HG02852 (cell line): ENCODE data around the gene SNX25.
"Not testable (repeated sequence)": the region's sequence is repeated elsewhere in the genome, so short reads cannot be mapped to it uniquely, and the experiment has no call there.

Experiments
- ATAC-seq: cut with Tn5 transposase; IDR thresholded peaks from one replicate; pipeline ENCODE4 v1.9.1; 2021; ENCODE audit warnings: mild to moderate bottlenecking, moderate library complexity; ENCODE audit not compliant: unreplicated experiment

The SNX25 gene

DNA sequence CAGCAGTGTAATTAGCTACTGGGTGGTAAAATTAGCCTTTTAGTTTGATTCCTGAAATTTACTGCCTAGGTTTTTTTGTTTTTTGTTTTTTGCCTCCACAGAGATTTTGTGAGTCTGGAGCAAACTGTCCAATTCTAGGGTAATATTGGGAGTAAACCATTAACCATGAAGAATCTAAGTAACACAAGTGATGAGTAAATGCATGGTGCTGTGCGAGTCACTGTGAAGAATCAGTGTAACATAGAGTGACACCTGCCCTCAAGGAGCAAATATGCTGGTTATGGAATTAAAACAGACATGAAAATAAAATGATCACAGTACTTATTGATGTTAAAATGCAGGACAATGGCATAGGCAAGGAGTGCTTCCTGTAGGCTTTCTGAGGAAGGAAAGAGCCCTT, 126.2 kb downstream of the SNX25 start:
- no peak for ATAC-seq

GRCh38 chr4:185339941-185340340, 130.5 kb downstream of the SNX25 start:
- ATAC-seq, result no peak

DNA sequence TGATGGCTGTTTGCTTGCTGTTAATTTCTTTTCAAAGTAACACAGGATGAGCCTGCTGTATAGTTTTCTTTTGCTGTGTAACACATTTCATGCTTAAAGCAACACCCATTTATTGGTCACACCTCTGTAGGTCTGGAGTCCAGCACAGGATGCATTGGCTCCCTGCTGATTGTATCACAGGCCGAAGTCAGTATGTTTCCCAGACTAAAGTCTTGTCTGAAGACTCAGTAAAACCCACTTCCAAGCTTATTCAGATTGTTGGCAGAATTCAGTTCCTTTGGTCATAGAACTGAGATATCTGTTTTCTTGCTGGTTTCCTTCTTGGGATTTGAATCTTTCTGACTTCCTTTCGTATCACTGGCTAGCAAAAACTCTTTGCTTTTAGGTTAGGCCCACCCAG, 132.0 kb downstream of the SNX25 start:
- no peak for ATAC-seq

DNA sequence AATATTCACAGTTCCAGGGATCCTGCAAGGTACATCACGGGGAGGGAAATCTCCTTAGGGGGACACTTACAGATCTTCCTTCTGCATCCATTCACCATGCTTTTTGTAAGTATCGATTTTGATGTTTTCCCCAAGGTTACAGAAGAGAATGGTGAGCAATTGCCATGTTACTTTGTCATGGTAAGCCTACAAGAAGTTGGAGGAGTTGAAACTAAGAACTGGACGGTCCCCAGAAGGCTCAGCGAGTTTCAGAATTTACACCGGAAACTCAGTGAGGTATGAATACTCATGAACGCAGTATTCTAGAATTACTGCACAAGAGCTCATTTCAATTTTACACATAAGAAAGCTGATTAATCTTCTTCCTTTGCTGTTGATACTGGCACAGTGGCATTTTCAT, 132.4 kb downstream of the SNX25 start:
- peak; percentile 61 for ATAC-seq

DNA sequence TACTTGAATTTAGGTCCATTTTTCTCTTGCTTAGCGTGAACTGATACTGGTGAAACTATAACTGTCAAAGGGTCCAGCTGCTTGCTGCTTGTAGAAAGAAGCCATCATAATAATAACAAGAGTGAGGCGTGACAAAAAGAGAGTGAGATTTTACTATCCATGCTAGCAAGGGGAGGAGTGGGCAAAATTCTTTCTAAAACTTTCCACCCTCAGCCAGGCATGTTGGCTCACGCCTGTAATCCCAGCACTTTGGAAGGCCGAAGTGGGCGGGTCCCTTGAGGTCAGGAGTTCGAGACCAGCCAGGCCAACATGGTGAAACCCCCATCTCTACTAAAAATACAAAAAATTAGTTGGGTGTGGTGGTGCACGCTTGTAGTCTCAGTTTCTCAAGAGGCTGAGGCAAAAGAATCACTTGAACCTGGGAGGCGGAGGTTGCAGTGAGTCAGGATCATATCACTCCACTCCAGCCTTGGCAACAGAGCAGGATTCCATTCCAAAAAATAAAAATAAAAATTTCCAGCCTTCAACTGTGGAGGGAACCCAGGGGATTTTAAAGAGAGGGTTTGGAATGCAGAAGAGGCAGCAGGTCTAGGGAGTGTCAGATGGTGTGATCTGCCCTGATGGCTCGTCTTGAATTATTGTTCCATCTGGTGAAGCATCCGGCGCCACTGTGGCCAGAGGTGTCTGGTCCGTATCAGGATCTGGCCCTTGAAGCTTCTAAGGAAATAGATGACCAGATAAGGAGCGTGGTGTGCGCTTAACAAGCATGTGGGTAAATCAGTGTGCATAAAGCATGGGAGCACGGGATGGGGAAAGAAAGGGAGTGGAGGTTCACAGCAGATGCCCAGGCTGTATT, 134.6 kb downstream of the SNX25 start:
- ATAC-seq, result peak; percentile 48

- ATAC-seq, result peak; percentile 50
Measured at GRCh38 chr4:185344743-185345538, 135.5 kb downstream of the SNX25 start.

DNA sequence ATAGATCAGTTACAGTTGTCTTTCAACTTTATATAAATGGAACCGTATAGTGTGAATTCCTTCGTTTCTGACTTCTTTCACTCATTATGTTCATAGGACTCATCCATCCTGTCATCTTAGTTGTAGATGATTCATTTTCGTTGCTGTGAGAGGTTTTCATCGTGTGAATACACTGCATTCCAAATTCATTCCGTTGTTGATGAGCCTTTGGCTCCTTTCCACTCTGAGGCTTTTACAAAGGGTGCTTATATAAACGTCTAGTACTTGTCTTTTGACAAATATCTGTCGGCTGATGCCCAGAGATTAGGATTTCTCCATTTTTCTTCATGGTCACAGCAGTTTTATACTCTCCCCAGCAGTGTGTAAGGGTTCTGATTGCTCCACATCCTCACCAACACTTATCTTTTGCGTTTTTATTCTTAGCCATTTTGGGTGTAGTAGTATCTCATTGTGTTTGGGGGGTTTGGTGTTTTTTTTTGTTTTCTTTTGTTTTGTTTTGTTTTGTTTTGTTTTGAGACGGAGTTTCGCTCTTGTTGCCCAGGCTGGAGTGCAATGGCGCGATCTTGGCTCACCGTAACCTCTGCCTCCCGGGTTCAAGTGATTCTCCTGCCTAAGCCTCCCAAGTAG, 137.7 kb downstream of the SNX25 start:
- ATAC-seq, result no peak

- no peak for ATAC-seq
Measured at GRCh38 chr4:185351691-185352090, 142.3 kb downstream of the SNX25 start.

GRCh38 chr4:185352202-185352601, 142.8 kb downstream of the SNX25 start:
- no peak for ATAC-seq

DNA sequence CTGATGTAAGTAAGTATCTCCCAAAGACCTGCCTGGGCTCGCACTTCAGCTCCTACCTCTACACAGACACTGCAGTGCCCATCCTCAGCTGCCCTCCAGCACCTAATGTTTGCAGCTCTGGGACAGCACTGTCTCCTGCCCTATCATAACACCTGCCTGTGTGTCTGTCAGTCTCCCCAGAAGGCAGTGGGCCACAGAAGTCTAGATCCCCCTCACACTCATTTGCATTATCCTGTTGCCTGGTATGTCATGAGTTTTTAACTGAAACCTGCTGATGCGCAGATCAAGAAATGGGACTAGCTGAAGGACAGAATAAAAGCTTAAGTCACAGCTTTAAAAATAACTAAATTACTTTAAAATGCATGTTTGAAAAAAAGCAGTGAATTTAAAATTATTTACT, 143.3 kb downstream of the SNX25 start:
- no peak for ATAC-seq

GRCh38 chr4:185357211-185357610, 147.8 kb downstream of the SNX25 start:
- ATAC-seq, result no peak

DNA sequence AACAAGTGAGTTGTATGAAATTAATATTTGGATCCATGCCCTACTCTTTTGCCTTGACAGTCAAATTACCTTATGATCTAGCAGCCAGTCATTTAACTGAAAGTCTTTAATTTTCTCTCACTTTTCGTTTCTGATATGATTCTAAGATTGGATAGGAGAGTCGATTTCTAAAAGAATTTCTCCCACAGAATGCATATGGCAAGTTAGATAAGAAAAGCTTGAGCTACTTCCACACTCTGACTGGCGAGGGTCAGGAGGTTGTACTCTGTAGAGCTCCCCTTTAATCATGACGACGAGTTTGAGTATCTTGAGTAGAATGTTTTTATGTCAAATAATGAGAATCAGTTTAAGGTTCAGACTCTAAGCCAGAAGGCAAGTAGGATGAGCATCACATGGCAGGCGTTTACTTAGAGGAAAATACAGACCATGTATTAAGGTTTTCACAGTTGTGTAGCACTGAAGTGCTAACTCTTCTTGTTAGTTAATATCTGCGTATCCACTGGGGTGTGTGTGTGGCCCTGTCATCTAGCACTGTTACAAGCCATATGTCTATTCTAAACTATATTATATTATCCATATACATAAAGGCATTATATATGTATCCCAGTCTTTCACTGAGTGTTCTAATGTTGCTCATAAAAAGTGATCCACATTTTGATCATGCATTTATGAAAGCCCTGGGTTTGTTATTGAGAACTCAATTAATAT, 148.5 kb downstream of the SNX25 start:
- ATAC-seq, result no peak

DNA sequence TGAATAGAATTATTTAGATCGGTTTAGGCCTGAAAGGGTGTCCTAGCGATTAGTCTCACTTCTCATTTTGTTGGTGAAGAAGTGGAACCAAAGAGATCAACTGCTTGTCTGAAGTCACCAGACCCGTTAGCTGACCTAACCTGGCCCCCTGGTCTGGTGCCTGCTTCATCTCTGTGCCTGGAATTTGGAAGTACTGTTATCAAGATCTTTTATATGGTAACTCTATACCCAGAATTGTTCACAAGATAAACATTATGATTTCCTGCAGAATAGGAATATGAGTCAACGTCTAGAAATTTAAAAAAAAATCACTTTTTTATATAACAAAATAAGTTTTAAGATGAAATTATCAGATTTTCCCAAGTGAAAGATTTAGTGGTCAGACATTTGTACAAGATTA, 149.1 kb downstream of the SNX25 start:
- no peak for ATAC-seq

DNA sequence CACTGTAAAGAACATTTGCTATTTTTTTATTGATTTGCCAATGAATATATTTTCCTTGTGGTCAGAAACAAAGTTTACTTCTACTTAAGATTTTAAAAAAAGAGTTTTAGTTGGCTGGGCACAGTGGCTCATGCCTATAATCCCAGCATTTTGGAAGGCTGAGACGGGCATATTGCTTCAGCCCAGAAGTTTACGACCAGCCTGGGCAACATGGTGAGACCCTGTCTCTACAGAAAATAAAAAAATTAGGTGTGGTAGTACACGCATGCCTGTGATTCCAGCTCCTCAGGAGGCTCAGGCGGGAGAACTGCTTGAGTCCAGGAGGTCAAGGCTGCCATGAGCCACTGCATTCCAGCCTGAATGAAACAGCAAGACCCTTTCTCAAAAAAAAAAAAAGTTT, 149.6 kb downstream of the SNX25 start:
- ATAC-seq, result no peak

DNA sequence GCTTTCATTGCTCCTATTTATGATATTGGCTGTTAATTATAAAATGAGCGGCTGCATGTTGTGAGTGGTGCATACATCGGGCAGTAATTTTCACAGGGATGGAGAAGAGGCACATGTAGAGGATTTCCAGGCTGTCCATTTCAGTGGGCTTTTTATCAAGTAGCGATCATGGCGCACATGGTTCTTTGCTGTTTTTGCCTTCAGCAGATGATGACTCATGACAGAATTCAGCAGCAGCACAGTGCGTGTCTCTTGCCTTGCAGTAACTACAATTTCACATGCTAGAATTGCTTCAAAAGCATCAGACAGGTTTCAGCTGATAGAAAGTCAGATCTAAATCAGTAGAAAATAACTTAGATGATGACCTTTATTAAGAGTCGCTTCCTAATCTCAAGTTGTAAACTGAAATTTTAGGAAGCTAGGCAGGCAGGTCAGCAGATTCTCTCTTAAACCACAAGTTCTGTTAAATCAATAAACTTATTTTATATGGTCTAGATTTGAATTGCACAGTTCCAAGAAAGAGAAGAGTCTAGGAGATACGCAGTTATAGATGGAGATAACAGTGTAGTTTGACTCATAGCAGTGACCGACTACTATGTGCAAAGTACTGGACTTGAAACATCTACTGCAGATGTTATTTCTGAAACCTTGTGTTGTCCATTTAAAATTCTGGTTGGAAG, 150.5 kb downstream of the SNX25 start:
- ATAC-seq, result no peak

DNA sequence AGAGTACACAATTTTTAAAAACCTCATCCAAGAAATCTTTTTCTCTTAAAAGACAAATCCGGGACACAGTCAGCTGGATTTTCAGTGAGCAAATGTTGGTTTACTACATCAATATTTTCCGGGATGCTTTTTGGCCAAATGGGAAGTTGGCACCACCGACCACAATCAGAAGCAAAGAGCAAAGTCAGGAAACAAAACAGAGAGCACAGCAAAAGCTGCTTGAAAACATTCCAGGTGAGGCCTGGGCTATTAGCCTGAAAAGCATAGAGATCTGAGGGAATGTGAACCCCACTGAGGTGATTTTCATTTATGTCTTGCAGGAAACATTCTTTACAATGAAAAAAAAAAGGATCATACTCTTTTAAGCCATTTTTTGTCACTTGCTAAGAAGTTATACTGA, 152.5 kb downstream of the SNX25 start:
- no peak for ATAC-seq

- ATAC-seq, result not testable (repeated sequence)
Measured at GRCh38 chr4:185362570-185362969, 153.2 kb downstream of the SNX25 start.

- ATAC-seq, result no peak
Measured at GRCh38 chr4:185363251-185363650, 153.9 kb downstream of the SNX25 start.

DNA sequence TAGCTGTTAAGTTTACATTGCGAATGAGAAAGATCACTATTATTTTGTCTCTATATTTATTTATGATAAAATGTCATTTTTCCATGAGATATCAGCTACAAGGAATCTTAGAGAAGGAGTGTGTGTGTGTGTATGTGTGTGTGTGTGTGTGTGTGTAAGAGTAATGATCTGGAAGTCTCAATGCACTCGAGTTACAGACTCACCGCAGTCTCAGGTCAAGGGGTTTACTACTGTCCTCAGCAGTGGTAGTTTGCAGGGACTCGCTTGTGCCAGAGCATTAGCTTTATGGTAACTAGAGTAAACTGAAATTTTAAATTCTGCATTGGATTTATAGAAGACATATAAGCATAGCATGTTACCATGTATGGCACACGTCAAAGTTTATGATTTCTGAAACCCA, 155.5 kb downstream of the SNX25 start:
- no peak for ATAC-seq

DNA sequence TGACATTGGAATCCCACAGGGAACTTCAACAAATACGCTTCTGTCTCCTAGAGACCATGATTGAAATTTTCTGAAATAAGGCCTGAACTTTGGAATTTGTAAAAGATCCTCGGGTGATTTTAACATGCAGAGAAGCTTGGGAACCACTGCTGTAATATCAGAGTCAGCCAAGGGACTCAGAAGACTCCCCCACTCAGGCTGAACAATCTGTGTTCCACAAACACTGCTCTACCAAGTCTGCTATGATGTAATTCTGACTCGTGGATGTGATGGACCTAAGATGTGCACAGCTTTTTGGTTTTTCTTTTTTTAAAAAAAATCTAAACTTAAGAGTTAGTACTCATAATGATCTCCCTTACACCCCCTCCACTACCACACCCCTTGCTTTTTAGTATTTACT, 160.3 kb downstream of the SNX25 start:
- no peak for ATAC-seq
